Hippocampal formation (tissue), 2 donors: ENCODE results near the gene CFAP299.
"Not testable (repeated sequence)": the region's sequence is repeated elsewhere in the genome, so short reads cannot be mapped to it uniquely, and the experiment has no call there.

ENCODE experiments used
- DNase-seq, 2 donors: peaks; one replicate each; lab custom pipeline; 2025; lab: John Stamatoyannopoulos, UW

The CFAP299 gene

GRCh38 chr4:80388284-80388607 lies 52.7 kb downstream of the CFAP299 start:
- DNase-seq: no peak

- no peak for DNase-seq
These were observed 54.6 kb downstream of the CFAP299 start for GRCh38 chr4:80390178-80390577.

- DNase-seq: no peak
These were observed 57.9 kb downstream of the CFAP299 start for GRCh38 chr4:80393246-80393969.

- no peak for DNase-seq
These were observed 58.4 kb downstream of the CFAP299 start for GRCh38 chr4:80393970-80394250.

- DNase-seq: no peak
These were observed 71.7 kb downstream of the CFAP299 start for GRCh38 chr4:80407246-80407645.

- no peak for DNase-seq
These were observed 74.3 kb downstream of the CFAP299 start for GRCh38 chr4:80409809-80410208.

- DNase-seq: no peak
These were observed 76.8 kb downstream of the CFAP299 start for GRCh38 chr4:80412322-80412721.

GRCh38 chr4:80413086-80413485 lies 77.6 kb downstream of the CFAP299 start:
- DNase-seq: no peak

GRCh38 chr4:80417019-80417418 lies 81.5 kb downstream of the CFAP299 start:
- DNase-seq: no peak

- DNase-seq: no peak
These were observed 84.4 kb downstream of the CFAP299 start for GRCh38 chr4:80419946-80420345.

GRCh38 chr4:80420638-80421037 lies 85.1 kb downstream of the CFAP299 start:
- DNase-seq: no peak

GRCh38 chr4:80422727-80423404 lies 87.3 kb downstream of the CFAP299 start:
- DNase-seq: no peak

- DNase-seq: no peak
These were observed 88.2 kb downstream of the CFAP299 start for GRCh38 chr4:80423553-80424224.

GRCh38 chr4:80424225-80424581 lies 88.7 kb downstream of the CFAP299 start:
- no peak for DNase-seq

- DNase-seq: peak in 1 of 2 donors; percentile 6
These were observed 89.9 kb downstream of the CFAP299 start for GRCh38 chr4:80425124-80426100.

- DNase-seq: no peak
These were observed 95.9 kb downstream of the CFAP299 start for GRCh38 chr4:80431203-80431965.

GRCh38 chr4:80434238-80434637 lies 98.7 kb downstream of the CFAP299 start:
- no peak for DNase-seq

- DNase-seq: no peak
These were observed 102.5 kb downstream of the CFAP299 start for GRCh38 chr4:80438016-80438415.

GRCh38 chr4:80439294-80440061 lies 103.9 kb downstream of the CFAP299 start:
- not testable (repeated sequence) for DNase-seq

GRCh38 chr4:80446248-80446647 lies 110.7 kb downstream of the CFAP299 start:
- DNase-seq: no peak

- no peak for DNase-seq
These were observed 111.1 kb downstream of the CFAP299 start for GRCh38 chr4:80446664-80447063.
